GM23248 (cell line): ENCODE measurements around the gene SEPTIN5. TPM values are rescaled to one million over a fixed set of nuclear protein-coding genes. Genes with fewer than 3 reads are reported as not detected.
A peak's percentile ranks its signal among the peaks of the same experiment; 100 is the strongest.

Experiments
- DNase-seq: peaks from one replicate; pipeline ENCODE4 v3.0.0-alpha.2; 2015
- H2AFZ ChIP-seq: fragments of 200-600 bp; sonication (generic); 2 replicates; pipeline ENCODE4 v1.6.1; 2016; ENCODE audit warnings: antibody characterized with exemption
- H3F3A ChIP-seq: fragments of 200-600 bp; sonication (generic); 2 replicates; pipeline ENCODE4 v1.6.1; 2016; ENCODE audit warnings: mild to moderate bottlenecking, antibody characterized with exemption, mixed run types; ENCODE audit not compliant: insufficient read depth
- H3K27ac ChIP-seq: fragments of 200-600 bp; sonication (generic); 2 replicates; pipeline ENCODE4 v1.5.1; 2016; ENCODE audit warnings: mild to moderate bottlenecking
- H3K27me3 ChIP-seq: fragments of 200-600 bp; sonication (generic); replicated peaks from 2 replicates; pipeline ENCODE4 v1.6.1; 2016; ENCODE audit warnings: mild to moderate bottlenecking; ENCODE audit not compliant: insufficient read depth
- H3K36me3 ChIP-seq: fragments of 200-600 bp; sonication (generic); 2 replicates; pipeline ENCODE4 v1.6.1; 2016; ENCODE audit warnings: low read depth, mild to moderate bottlenecking
- H3K4me1 ChIP-seq: fragments of 200-600 bp; sonication (generic); 2 replicates; pipeline ENCODE4 v1.6.1; 2016; ENCODE audit warnings: mild to moderate bottlenecking; ENCODE audit not compliant: insufficient read depth
- H3K4me2 ChIP-seq: fragments of 200-600 bp; sonication (generic); one replicate; pipeline ENCODE4 v1.6.1; 2016; ENCODE audit warnings: mild to moderate bottlenecking; ENCODE audit not compliant: unreplicated experiment
- H3K4me3 ChIP-seq: fragments of 200-600 bp; sonication (generic); 2 replicates; pipeline ENCODE4 v1.5.1; 2016; ENCODE audit warnings: mild to moderate bottlenecking
- H3K79me2 ChIP-seq: fragments of 200-600 bp; sonication (generic); 2 replicates; pipeline ENCODE4 v1.6.1; 2016; ENCODE audit warnings: mild to moderate bottlenecking; ENCODE audit not compliant: insufficient read depth
- H3K9ac ChIP-seq: fragments of 200-600 bp; sonication (generic); 2 replicates; pipeline ENCODE4 v1.6.1; 2016; ENCODE audit warnings: mild to moderate bottlenecking
- H3K9me2 ChIP-seq: fragments of 200-600 bp; sonication (generic); 2 replicates; pipeline ENCODE4 v1.6.1; 2016; ENCODE audit warnings: mixed run types, mild to moderate bottlenecking, moderate library complexity; ENCODE audit not compliant: insufficient read depth
- H3K9me3 ChIP-seq: fragments of 200-600 bp; sonication (generic); one replicate; pipeline ENCODE4 v1.6.1; 2017; ENCODE audit warnings: low read depth
- H4K20me1 ChIP-seq: fragments of 200-600 bp; sonication (generic); 2 replicates; pipeline ENCODE4 v1.6.0; 2016; ENCODE audit not compliant: insufficient read depth
- EZH2 ChIP-seq: fragments of 200-600 bp; sonication (generic); IDR thresholded peaks from 2 replicates; pipeline ENCODE4 v1.6.1; 2018; ENCODE audit warnings: antibody characterized with exemption, mild to moderate bottlenecking; ENCODE audit not compliant: insufficient read depth, poor library complexity, severe bottlenecking
- EZH2phosphoT487 ChIP-seq: fragments of 200-600 bp; sonication (generic); IDR thresholded peaks from 2 replicates; pipeline ENCODE4 v1.6.1; 2018; ENCODE audit warnings: antibody characterized with exemption, moderate library complexity, mild to moderate bottlenecking, low read depth; ENCODE audit not compliant: insufficient read depth
- WGBS, 2 experiments: methylation state at CpG; one replicate each; pipeline ENCODE4 v1.1.6; 2015 to 2017; ENCODE audit warnings: low lambda C conversion rate in 2 of 2, low coverage in 1 of 2; ENCODE audit errors: missing lambda C conversion rate in 2 of 2; 5-methylcytosine and 5-hydroxymethylcytosine counted together
- in situ Hi-C: fragments of 300-500 bp; cut with MboI; formaldehyde crosslinking; loops from 2 replicates; pipeline ENCODE4 v1.15.0; 2020
- polyA plus RNA-seq: library from polyadenylated mRNA; unstranded; fragments of >200 nt; fragmentation: Nextera tagmentation; extraction: Ambion mirVana; gene quantifications from 2 replicates; pipeline ENCODE4 v1.2.1, GENCODE V29; 2016
- total RNA-seq: library from RNA; depleted of rRNA; stranded (reverse); fragments of >200 nt; shearing (Covaris generic); gene quantifications from 2 replicates; pipeline ENCODE4 v1.2.3, GENCODE V29; 2014

SEPTIN5 gene
- total and polyA plus RNA-seq, 2 experiments from 2014 or later, result 17.0 to 31.5 TPM

DNA sequence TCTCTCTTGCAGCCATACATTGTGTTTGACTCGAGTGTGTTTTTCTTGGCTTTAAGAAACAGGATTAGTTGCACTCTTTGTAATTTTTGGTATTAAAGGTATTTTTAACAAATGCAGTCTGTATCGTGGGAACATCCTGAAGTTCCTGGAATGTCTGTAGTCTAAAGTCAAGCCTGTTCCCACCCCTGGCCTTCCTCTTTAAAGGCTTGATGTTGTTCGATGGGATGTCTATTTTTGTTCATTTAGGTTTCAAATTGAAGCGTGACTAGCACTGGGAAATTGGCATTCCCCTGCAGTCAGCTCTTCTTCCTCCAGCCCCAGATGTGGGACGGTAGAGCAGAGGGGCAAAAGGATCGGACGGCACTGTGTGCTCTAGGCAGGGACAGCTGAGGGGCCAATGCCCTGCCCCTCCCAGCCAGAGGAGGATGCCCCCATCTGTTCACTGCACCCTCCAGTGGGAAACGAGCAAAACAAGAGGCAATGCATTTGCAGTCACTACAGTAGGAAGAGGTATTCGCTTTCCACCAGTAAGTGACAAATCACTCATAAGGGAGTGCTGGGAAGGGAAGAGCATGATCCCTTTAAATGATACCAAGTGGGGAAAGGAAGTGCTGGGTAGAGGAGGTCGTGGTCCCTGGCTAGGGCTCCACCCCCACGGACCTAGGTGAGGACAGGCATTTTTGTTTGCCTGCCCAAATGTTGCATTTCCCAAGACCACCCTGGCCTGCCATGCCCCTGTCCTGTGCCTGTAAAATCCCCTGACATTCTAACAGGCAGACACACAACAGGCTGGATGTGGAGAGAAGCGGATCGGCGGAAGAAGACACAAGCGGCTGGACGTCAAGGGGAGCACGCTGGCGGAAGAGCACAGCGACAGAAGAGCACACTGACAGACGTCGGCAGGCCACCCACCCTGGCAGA, 47.4 kb upstream of the SEPTIN5 start:
- no peak overlapping the region for H3K4me3 ChIP-seq
- H3K4me1 ChIP-seq, result peaks cover 13% of the 10 kb centered on the region
- H4K20me1 ChIP-seq, result no peaks in the 10 kb centered on the region
- no peaks in the 10 kb centered on the region for H3K9me2 ChIP-seq
- no peak overlapping the region for H2AFZ ChIP-seq
- TF ChIP-seq EZH2 (no peak), EZH2phosphoT487 (no peak)
- peak; percentile 18 for DNase-seq
- no peak overlapping the region for H3K9ac ChIP-seq
- H3K27ac ChIP-seq, result no peak overlapping the region
- WGBS, 2 experiments, result 63 to 66% methylated on average over 21 of the region's 21 CpGs
- in situ Hi-C loops, result no loop called here
- no peaks in the 10 kb centered on the region for H3K36me3 ChIP-seq
- no peaks in the 10 kb centered on the region for H3K79me2 ChIP-seq
- H3K9me3 ChIP-seq, result no peaks in the 10 kb centered on the region
- H3K4me2 ChIP-seq, result no peak overlapping the region
- H3K27me3 ChIP-seq, result peaks cover 16% of the 10 kb centered on the region; the same call in 1 of the 2 replicates
- peaks cover 8% of the 10 kb centered on the region; the same call in 1 of the 2 replicates for H3F3A ChIP-seq

- Histone ChIP-seq H3K9ac (no peak overlapping the region), H4K20me1 (no peaks in the 10 kb centered on the region), H3K9me2 (no peaks in the 10 kb centered on the region), H3K4me3 (no peak overlapping the region), H3K27ac (no peak overlapping the region), H3K9me3 (no peaks in the 10 kb centered on the region), H3F3A (peaks cover 7% of the 10 kb centered on the region; the same call in 1 of the 2 replicates), H3K36me3 (no peaks in the 10 kb centered on the region), H3K4me1 (peaks cover 12% of the 10 kb centered on the region), H3K4me2 (no peak overlapping the region), H2AFZ (no peak overlapping the region), H3K79me2 (no peaks in the 10 kb centered on the region), H3K27me3 (peaks cover 18% of the 10 kb centered on the region)
- no peak for TF ChIP-seq EZH2phosphoT487
- TF ChIP-seq EZH2, result no peak
- in situ Hi-C loops, result no loop called here
- WGBS, 2 experiments, result 69 to 71% methylated on average over 19 of the region's 19 CpGs
- no peak for DNase-seq
Observed at GRCh38 chr22:19667872-19668740, 46.2 kb upstream of the SEPTIN5 start.

- in situ Hi-C loops, result no loop called here
- WGBS, 2 experiments, result 81 to 86% methylated on average over 10 of the region's 10 CpGs
- H3K4me2 ChIP-seq, result no peak overlapping the region
- no peak overlapping the region for H3K9ac ChIP-seq
- H3K36me3 ChIP-seq, result no peaks in the 10 kb centered on the region
- no peaks in the 10 kb centered on the region for H3K79me2 ChIP-seq
- no peak for DNase-seq
- H3K9me3 ChIP-seq, result no peaks in the 10 kb centered on the region
- no peak for TF ChIP-seq EZH2
- no peak for TF ChIP-seq EZH2phosphoT487
- no peaks in the 10 kb centered on the region for H4K20me1 ChIP-seq
- no peaks in the 10 kb centered on the region for H3K9me2 ChIP-seq
- H3K27ac ChIP-seq, result no peak overlapping the region
- H2AFZ ChIP-seq, result no peak overlapping the region
- peaks cover 5% of the 10 kb centered on the region for H3K4me1 ChIP-seq
- no peak overlapping the region for H3K4me3 ChIP-seq
- H3F3A ChIP-seq, result 0 out of 2 replicates have a peak, but pooled peaks cover under 1% of the 10 kb centered on the region
- peaks cover 18% of the 10 kb centered on the region for H3K27me3 ChIP-seq
Observed at GRCh38 chr22:19668748-19669147, 45.6 kb upstream of the SEPTIN5 start.

DNA sequence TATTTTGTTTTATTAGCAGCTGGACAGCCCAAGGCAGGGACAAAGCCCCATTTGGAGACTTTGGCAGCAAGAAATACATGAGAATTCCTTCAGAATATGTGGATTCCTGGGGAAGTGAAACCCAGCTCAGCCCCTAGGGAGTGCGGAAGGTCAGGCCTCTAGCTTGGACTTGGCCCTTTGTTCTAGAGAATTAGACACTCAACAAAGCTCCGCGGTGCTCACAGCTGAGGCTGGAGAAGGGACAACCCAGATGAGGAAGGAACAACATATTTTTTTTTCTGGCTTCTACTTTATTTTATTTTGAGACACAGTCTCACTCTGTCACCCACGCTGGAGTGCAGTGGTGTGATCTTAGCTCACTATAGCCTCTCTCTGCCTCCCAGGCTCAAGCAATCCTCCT, 44.7 kb upstream of the SEPTIN5 start:
- H3F3A ChIP-seq, result no peaks in the 10 kb centered on the region
- H3K79me2 ChIP-seq, result no peaks in the 10 kb centered on the region
- 51 to 70% methylated on average over 4 of the region's 4 CpGs for WGBS, 2 experiments
- DNase-seq, result no peak
- H4K20me1 ChIP-seq, result no peaks in the 10 kb centered on the region
- in situ Hi-C loops, result no loop called here
- TF ChIP-seq EZH2 (no peak), EZH2phosphoT487 (no peak)
- no peak overlapping the region for H3K9ac ChIP-seq
- H3K27ac ChIP-seq, result no peak overlapping the region
- no peak overlapping the region for H3K4me3 ChIP-seq
- H3K4me2 ChIP-seq, result no peak overlapping the region
- no peaks in the 10 kb centered on the region; the same call in 1 of the 2 replicates for H3K4me1 ChIP-seq
- H2AFZ ChIP-seq, result no peak overlapping the region
- H3K9me3 ChIP-seq, result no peaks in the 10 kb centered on the region
- H3K36me3 ChIP-seq, result no peaks in the 10 kb centered on the region
- H3K27me3 ChIP-seq, result peaks cover 18% of the 10 kb centered on the region
- H3K9me2 ChIP-seq, result no peaks in the 10 kb centered on the region
